GM10266 (cell line): Measurements from ENCODE around the gene ZNF624.

Experiments used
- DNase-seq: peaks from one replicate; pipeline ENCODE4 v3.0.0; 2012; ENCODE audit errors: extremely low spot score
- TF ChIP-seq, protein P1 (sequence below): IDR thresholded peaks from 2 replicates; pipeline ENCODE4 v1.5.1; 2012; ENCODE audit warnings: mild to moderate bottlenecking, low read depth; ENCODE audit not compliant: control insufficient read depth, insufficient read depth; ENCODE audit errors: missing control alignments

The ZNF624 gene

DNA sequence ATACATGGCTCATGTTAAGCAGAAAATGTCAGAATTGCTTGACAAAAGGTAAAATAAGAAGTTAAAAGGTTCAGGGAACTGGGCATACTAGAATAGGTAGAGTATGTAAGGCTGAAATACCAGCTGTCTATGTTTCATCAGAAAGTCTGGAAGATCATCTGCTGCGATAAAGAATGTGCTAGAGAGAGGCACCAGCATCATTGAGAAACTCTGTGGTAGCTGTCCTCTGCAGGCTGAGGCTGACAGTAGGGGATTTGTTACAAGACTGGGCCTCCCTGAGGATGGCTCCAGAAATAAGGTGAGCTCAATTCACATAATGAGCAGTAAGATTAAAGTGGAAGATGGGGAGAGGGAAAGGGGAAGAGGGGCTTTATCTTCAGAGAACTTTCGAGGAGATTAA, 80.2 kb downstream of the ZNF624 start:
- TF ChIP-seq, protein P1, sequence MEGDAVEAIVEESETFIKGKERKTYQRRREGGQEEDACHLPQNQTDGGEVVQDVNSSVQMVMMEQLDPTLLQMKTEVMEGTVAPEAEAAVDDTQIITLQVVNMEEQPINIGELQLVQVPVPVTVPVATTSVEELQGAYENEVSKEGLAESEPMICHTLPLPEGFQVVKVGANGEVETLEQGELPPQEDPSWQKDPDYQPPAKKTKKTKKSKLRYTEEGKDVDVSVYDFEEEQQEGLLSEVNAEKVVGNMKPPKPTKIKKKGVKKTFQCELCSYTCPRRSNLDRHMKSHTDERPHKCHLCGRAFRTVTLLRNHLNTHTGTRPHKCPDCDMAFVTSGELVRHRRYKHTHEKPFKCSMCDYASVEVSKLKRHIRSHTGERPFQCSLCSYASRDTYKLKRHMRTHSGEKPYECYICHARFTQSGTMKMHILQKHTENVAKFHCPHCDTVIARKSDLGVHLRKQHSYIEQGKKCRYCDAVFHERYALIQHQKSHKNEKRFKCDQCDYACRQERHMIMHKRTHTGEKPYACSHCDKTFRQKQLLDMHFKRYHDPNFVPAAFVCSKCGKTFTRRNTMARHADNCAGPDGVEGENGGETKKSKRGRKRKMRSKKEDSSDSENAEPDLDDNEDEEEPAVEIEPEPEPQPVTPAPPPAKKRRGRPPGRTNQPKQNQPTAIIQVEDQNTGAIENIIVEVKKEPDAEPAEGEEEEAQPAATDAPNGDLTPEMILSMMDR = no peak
- no peak for DNase-seq
